ENCODE measurements around the gene PRORP.

Gene PRORP

GRCh38 chr14:35121887-35122695 lies at the start of gene PRORP, which contains the start of gene PPP2R3C (continued):
- TF ChIP-seq ZNF24 (tag by site-specific recombination; IDR thresholded peaks at IDR 0.05) (peak; percentile 90), ZNF16 (tag by site-specific recombination; IDR thresholded peaks at IDR 0.05; ENCODE audit: low read depth) (no peak), ZNF624 (tag by site-specific recombination; IDR thresholded peaks at IDR 0.05) (no peak), ZNF341 (tag by site-specific recombination; IDR thresholded peaks at IDR 0.05; ENCODE audit: low read depth) (peak; percentile 96), KLF1 (tag by site-specific recombination; IDR thresholded peaks at IDR 0.05) (peak; percentile 97), ZNF2 (tag by site-specific recombination; IDR thresholded peaks at IDR 0.05) (0 out of 2 replicates have a peak, but pooled peaks have one; percentile 77), REST (tag by site-specific recombination; IDR thresholded peaks at IDR 0.05) (no peak), PRDM4 (tag by site-specific recombination; IDR thresholded peaks at IDR 0.05) (no peak), ZNF248 (tag by site-specific recombination; IDR thresholded peaks at IDR 0.05) (no peak), ZNF837 (tag by site-specific recombination; IDR thresholded peaks at IDR 0.05) (no peak), KLF8 (tag by site-specific recombination; IDR thresholded peaks at IDR 0.05) (peak; percentile 96; the same call in 1 of the 2 replicates), ZNF280D (tag by site-specific recombination; IDR thresholded peaks at IDR 0.05) (no peak), ZNF521 (tag by site-specific recombination; IDR thresholded peaks at IDR 0.05) (no peak), CTCF (tag by site-specific recombination; IDR thresholded peaks at IDR 0.05) (no peak), ZNF560 (tag by site-specific recombination; IDR thresholded peaks at IDR 0.05; ENCODE audit: borderline replicate concordance) (no peak), ZBTB11 (tag by site-specific recombination; conservative IDR thresholded peaks at IDR 0.05; ENCODE audit: low read depth) (peak; percentile 98), ZNF660 (tag by site-specific recombination; IDR thresholded peaks at IDR 0.05) (no peak), ZNF558 (tag by site-specific recombination; IDR thresholded peaks at IDR 0.05) (no peak), GLIS1 (tag by site-specific recombination; IDR thresholded peaks at IDR 0.05) (peak; percentile 58), ZNF169 (tag by site-specific recombination; IDR thresholded peaks at IDR 0.05) (no peak), ZBTB21 (tag by site-specific recombination; IDR thresholded peaks at IDR 0.05) (peak; percentile 36), ZNF10 (tag by site-specific recombination; IDR thresholded peaks at IDR 0.05) (no peak), KLF7 (tag by site-specific recombination; IDR thresholded peaks at IDR 0.05; ENCODE audit: borderline replicate concordance) (peak; percentile 84), ZNF561 (tag by site-specific recombination; IDR thresholded peaks at IDR 0.05; ENCODE audit: borderline replicate concordance) (0 out of 2 replicates have a peak, but pooled peaks have one; percentile 57)
